ENCODE data around the gene LRFN5. TPM values are rescaled to one million over a fixed set of nuclear protein-coding genes. Genes with fewer than 3 reads are reported as not detected.

LRFN5 gene
- total and polyA plus RNA-seq, 2 of the 8 experiments (the other 6 are each of a cell fraction or from before 2014, with no cell fraction given) = 0.85 to 4.7 TPM

GRCh38 chr14:41860586-41860985, 253.9 kb downstream of the LRFN5 start:
- no peak overlapping the region for H4K8ac ChIP-seq (ENCODE audit: extremely low read depth, insufficient read depth, low read length)
- H3K56ac ChIP-seq (replicated peaks; ENCODE audit: insufficient read length, low read depth, low read length) = no peak overlapping the region
- H3K9ac ChIP-seq (replicated peaks in 1 of 4; ENCODE audit: extremely low read depth in 1 of 4, low read depth in 3 of 4, low read length in 3 of 4) = no peak overlapping the region
- no peak overlapping the region for H3K27ac ChIP-seq (ENCODE audit: low read depth, low read length)
- no peaks in the 10 kb centered on the region for H3K4me1 ChIP-seq (replicated peaks in 1 of 4; ENCODE audit: control insufficient read depth in 3 of 4, insufficient read depth in 4 of 4, low read length in 3 of 4)
- no peak overlapping the region for H3K4me2 ChIP-seq (ENCODE audit: insufficient read depth in 1 of 2, low read depth in 2 of 2, low read length in 2 of 2)
- ChIA-PET POLR2A (ENCODE audit: partially characterized antibody) (no interaction called here), CTCF (ENCODE audit: partially characterized antibody) (interaction anchor here (1.2 to 1.7 kb wide), 2 partner anchors 36 kb away, joined by 4 read pairs; no protein-coding TSS in a partner anchor)
- H2BK120ac ChIP-seq (replicated peaks; ENCODE audit: low read depth, low read length) = no peak overlapping the region
- no peaks in the 10 kb centered on the region; the same call in 1 of the 2 replicates for H3K23me2 ChIP-seq (ENCODE audit: low read depth, low read length)
- H3K9me3 ChIP-seq (ENCODE audit: insufficient read depth in 2 of 2, low read depth in 1 of 2, low read length in 1 of 2) = no peaks in the 10 kb centered on the region
- H3K18ac ChIP-seq (ENCODE audit: extremely low read depth, low read length) = no peak overlapping the region
- H2BK5ac ChIP-seq (ENCODE audit: low read depth, low read length) = no peak overlapping the region
- no peak overlapping the region for H2BK20ac ChIP-seq (ENCODE audit: low read length)
- DNase-seq (ENCODE audit: low read depth in 1 of 2, low spot score in 2 of 2) (no peak), FAIRE-seq (no peak)
- H4K20me1 ChIP-seq (replicated peaks in 1 of 2; ENCODE audit: control insufficient read depth in 1 of 2, insufficient read depth in 2 of 2, low read length in 2 of 2) = no peaks in the 10 kb centered on the region
- WGBS, 2 experiments (ENCODE audit: extremely low coverage in 1 of 2, insufficient coverage in 1 of 2, insufficient read length in 1 of 2, insufficient replicate concordance in 2 of 2, low coverage in 1 of 2, low lambda C conversion rate in 2 of 2, missing lambda C conversion rate in 1 of 2) = 68% methylated on average over 1 of the region's 1 CpG; no CpG with 5 or more reads in 1 of the 2 experiments
- no peak overlapping the region for H2BK15ac ChIP-seq (ENCODE audit: low read length)
- no peak overlapping the region for H4K5ac ChIP-seq (ENCODE audit: insufficient read length, low read depth, low read length)
- no peak overlapping the region for H3K4me3 ChIP-seq (ENCODE audit: extremely low read depth in 1 of 4, insufficient read depth in 2 of 4, low read depth in 3 of 4, low read length in 4 of 4)
- H2AK5ac ChIP-seq (ENCODE audit: low read depth, low read length) = no peak overlapping the region
- no peak overlapping the region for H4K91ac ChIP-seq (replicated peaks; ENCODE audit: insufficient read length, low read length)
- H2BK12ac ChIP-seq (ENCODE audit: low read depth, low read length) = no peak overlapping the region
- no peak overlapping the region for H3K23ac ChIP-seq (ENCODE audit: insufficient read length)
- no peaks in the 10 kb centered on the region for H3K79me2 ChIP-seq (ENCODE audit: control insufficient read depth in 1 of 2, insufficient read depth in 2 of 2, low read length in 2 of 2)
- H3K14ac ChIP-seq (ENCODE audit: insufficient read length) = no peak overlapping the region
- H3K36me3 ChIP-seq (ENCODE audit: control insufficient read depth in 2 of 4, insufficient read depth in 4 of 4, low read length in 3 of 4) = no peaks in the 10 kb centered on the region
- H3K4ac ChIP-seq (replicated peaks; ENCODE audit: insufficient read length, low read depth, low read length) = no peak overlapping the region
- H3K79me1 ChIP-seq (ENCODE audit: low read depth, low read length) = no peaks in the 10 kb centered on the region
- H3K27me3 ChIP-seq (replicated peaks in 1 of 4; ENCODE audit: control insufficient read depth in 3 of 4, extremely low read depth in 1 of 4, insufficient read depth in 3 of 4, low read length in 3 of 4) = no peaks in the 10 kb centered on the region
- no peak overlapping the region for H2AFZ ChIP-seq (ENCODE audit: low read length)
- no peak for TF ChIP-seq PHF8 (conservative IDR thresholded peaks at IDR 0.05; ENCODE audit: low read depth, low read length)
- no peak for TF ChIP-seq CHD2 (IDR thresholded peaks at IDR 0.05; ENCODE audit: low read length)
- TF ChIP-seq POLR2AphosphoS5 (IDR thresholded peaks at IDR 0.05; ENCODE audit: low read depth, low read length) = no peak
- no peak for TF ChIP-seq CBX8 (IDR thresholded peaks at IDR 0.05; ENCODE audit: borderline replicate concordance, low read depth, low read length)
- no peak for TF ChIP-seq TCF12 (IDR thresholded peaks at IDR 0.05; ENCODE audit: low read depth, low read length)
- TF ChIP-seq USF2 (IDR thresholded peaks at IDR 0.05; ENCODE audit: low read length) = no peak

Measured in H1 (cell line).